Subcutaneous abdominal adipose tissue (tissue), 5 donors: ENCODE measurements around the gene SCT.

Experiments
- H3K27ac ChIP-seq: one replicate; pipeline ENCODE4 v1.7.0; 2013; ENCODE audit warnings: low read depth, mild to moderate bottlenecking, inconsistent platforms, low read length, moderate library complexity
- H3K27me3 ChIP-seq, 5 donors: one replicate each; pipeline ENCODE4 v1.7.0; 2013; ENCODE audit warnings: low read length in 5 of 5, inconsistent platforms in 1 of 5; ENCODE audit not compliant: control insufficient read depth in 5 of 5, insufficient read depth in 4 of 5
- H3K36me3 ChIP-seq, 5 donors: one replicate each; pipeline ENCODE4 v1.7.0; 2013; ENCODE audit warnings: low read length in 5 of 5; ENCODE audit not compliant: control insufficient read depth in 5 of 5, insufficient read depth in 5 of 5
- H3K4me1 ChIP-seq, 5 donors: one replicate each; pipeline ENCODE4 v1.7.0; 2013; ENCODE audit warnings: low read length in 5 of 5, mild to moderate bottlenecking in 3 of 5, moderate library complexity in 1 of 5; ENCODE audit not compliant: control insufficient read depth in 5 of 5, insufficient read depth in 5 of 5
- H3K4me3 ChIP-seq, 5 donors: one replicate each; pipeline ENCODE4 v1.7.0; 2013; ENCODE audit warnings: low read length in 5 of 5, low read depth in 1 of 5
- H3K9ac ChIP-seq, 5 donors: one replicate each; pipeline ENCODE4 v1.7.0; 2013; ENCODE audit warnings: low read length in 5 of 5, mild to moderate bottlenecking in 4 of 5, moderate library complexity in 3 of 5
- H3K9me3 ChIP-seq, 5 donors: one replicate each; pipeline ENCODE4 v1.7.0; 2013; ENCODE audit warnings: low read length in 5 of 5; ENCODE audit not compliant: control insufficient read depth in 5 of 5
- donor health status: healthy.
- donor health status: healthy.
- donor health status: healthy.
- donor health status: healthy.
- donor health status: healthy.

SCT gene

GRCh38 chr11:623999-624704 lies 2.8 kb downstream of the SCT start:
- no peak overlapping the region for H3K9ac ChIP-seq

GRCh38 chr11:623349-623869 lies 3.6 kb downstream of the SCT start:
- peaks cover 0 to 5% (median 0%) of the 10 kb centered on the region in 5 donors for H3K4me1 ChIP-seq
- H3K4me3 ChIP-seq, result no peak overlapping the region
- H3K27me3 ChIP-seq, result peaks cover 18 to 25% (median 19%) of the 10 kb centered on the region in 5 donors
- H3K9me3 ChIP-seq, result no peaks in the 10 kb centered on the region
- no peak overlapping the region for H3K9ac ChIP-seq
- no peak overlapping the region for H3K27ac ChIP-seq
- H3K36me3 ChIP-seq, result peaks cover 0 to 3% (median 0%) of the 10 kb centered on the region in 5 donors

More at GRCh38 chr11:623999-624704, 2.8 kb downstream of the SCT start:
- Histone ChIP-seq H3K4me3 (no peak overlapping the region), H3K9me3 (no peaks in the 10 kb centered on the region), H3K27ac (no peak overlapping the region), H3K36me3 (peaks cover 0 to 3% (median 0%) of the 10 kb centered on the region in 5 donors), H3K27me3 (peaks cover 18 to 25% (median 19%) of the 10 kb centered on the region in 5 donors), H3K4me1 (peaks cover 0 to 5% (median 0%) of the 10 kb centered on the region in 5 donors)

GRCh38 chr11:621838-622237 lies 5.1 kb downstream of the SCT start:
- Histone ChIP-seq H3K4me3 (no peak overlapping the region), H3K9ac (no peak overlapping the region), H3K27ac (no peak overlapping the region), H3K36me3 (peaks cover 0 to 9% (median 2%) of the 10 kb centered on the region in 5 donors), H3K27me3 (peaks cover 18 to 25% (median 19%) of the 10 kb centered on the region in 5 donors), H3K9me3 (no peaks in the 10 kb centered on the region), H3K4me1 (peaks cover 0 to 5% (median 2%) of the 10 kb centered on the region in 5 donors)

GRCh38 chr11:620935-621814 lies 5.8 kb downstream of the SCT start:
- H3K4me3 ChIP-seq, result no peak overlapping the region
- peaks cover 17 to 20% (median 18%) of the 10 kb centered on the region in 5 donors for H3K27me3 ChIP-seq
- H3K4me1 ChIP-seq, result peaks cover 0 to 10% (median 6%) of the 10 kb centered on the region in 5 donors
- H3K9me3 ChIP-seq, result no peaks in the 10 kb centered on the region
- H3K36me3 ChIP-seq, result peaks cover 0 to 9% (median 2%) of the 10 kb centered on the region in 5 donors
- H3K9ac ChIP-seq, result no peak overlapping the region
- H3K27ac ChIP-seq, result no peak overlapping the region

DNA sequence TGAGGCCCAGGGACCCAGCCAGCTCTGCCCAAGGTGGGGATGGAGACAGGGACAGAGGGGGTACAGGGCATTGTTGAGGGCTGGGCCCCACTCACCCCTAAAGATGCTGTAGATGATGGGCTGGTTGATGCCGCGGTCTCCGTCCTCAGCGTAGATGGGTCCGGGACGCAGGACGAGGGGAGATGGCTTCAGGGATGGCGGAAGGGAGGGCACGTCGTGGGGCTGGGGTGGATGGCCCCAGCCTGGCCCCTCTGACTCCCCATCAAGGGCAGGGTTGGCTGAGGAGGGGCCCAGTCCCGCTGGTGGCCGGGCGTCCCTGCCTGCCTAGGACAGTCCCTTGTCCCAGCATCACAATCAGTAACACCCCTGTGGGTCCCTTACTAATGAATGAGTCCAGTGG lies 6.8 kb downstream of the SCT start:
- Histone ChIP-seq H3K4me3 (no peak overlapping the region), H3K27ac (no peak overlapping the region), H3K4me1 (peaks cover 0 to 16% (median 12%) of the 10 kb centered on the region in 5 donors), H3K9me3 (no peaks in the 10 kb centered on the region), H3K9ac (no peak overlapping the region), H3K27me3 (peaks cover 8 to 15% (median 10%) of the 10 kb centered on the region in 5 donors), H3K36me3 (peaks cover 0 to 9% (median 2%) of the 10 kb centered on the region in 5 donors)

GRCh38 chr11:619628-620050 lies 7.3 kb downstream of the SCT start:
- peaks cover 0 to 21% (median 17%) of the 10 kb centered on the region in 5 donors for H3K4me1 ChIP-seq
- no peaks in the 10 kb centered on the region for H3K9me3 ChIP-seq
- no peak overlapping the region for H3K9ac ChIP-seq
- H3K36me3 ChIP-seq, result peaks cover 0 to 9% (median 2%) of the 10 kb centered on the region in 5 donors
- H3K4me3 ChIP-seq, result no peak overlapping the region
- no peak overlapping the region for H3K27ac ChIP-seq
- H3K27me3 ChIP-seq, result peaks cover 4 to 10% (median 6%) of the 10 kb centered on the region in 5 donors

DNA sequence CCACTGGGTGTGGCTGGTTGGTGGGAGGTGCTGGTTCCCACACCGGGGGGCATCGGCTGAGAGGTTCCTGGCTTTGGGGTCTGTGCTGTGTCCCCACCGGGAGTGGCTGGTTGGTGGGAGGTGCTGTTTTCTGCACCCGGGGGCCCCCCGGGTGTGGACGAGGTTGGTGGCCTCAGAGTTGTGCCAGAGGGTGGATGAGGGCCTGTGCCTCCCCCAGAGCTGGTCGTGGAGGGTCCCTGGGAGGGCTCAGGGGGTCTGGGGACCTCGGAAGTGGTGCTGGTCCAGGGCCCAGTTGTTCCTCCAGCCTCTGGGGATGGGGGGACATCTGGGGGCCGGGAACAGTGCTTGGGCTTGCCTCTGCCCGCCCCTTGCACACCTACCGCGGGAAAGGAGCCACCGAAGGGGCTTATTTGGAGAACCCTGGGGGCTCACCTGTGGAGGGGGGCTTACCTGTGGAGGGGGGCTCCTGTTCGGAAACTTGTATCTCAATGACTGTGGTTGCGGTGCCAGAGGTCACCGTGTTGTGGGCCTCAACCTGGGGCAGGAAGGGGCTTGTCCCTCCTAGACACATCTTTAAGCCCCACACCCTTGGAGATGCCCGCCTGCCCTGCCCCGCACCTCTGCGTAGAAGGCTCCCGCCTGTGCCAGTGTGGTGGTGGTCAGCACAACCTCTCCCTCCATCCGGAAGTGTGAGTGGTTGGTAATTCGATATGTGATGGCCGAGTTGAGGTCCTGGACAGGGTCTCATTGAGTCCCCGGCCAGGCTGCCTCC lies 7.9 kb downstream of the SCT start:
- Histone ChIP-seq H3K4me1 (peaks cover 0 to 27% (median 23%) of the 10 kb centered on the region in 5 donors), H3K9me3 (no peaks in the 10 kb centered on the region), H3K27me3 (peaks cover 0 to 5% (median 1%) of the 10 kb centered on the region in 5 donors), H3K27ac (no peak overlapping the region), H3K36me3 (peaks cover 0 to 14% (median 2%) of the 10 kb centered on the region in 5 donors), H3K9ac (no peak overlapping the region), H3K4me3 (no peak overlapping the region)

DNA sequence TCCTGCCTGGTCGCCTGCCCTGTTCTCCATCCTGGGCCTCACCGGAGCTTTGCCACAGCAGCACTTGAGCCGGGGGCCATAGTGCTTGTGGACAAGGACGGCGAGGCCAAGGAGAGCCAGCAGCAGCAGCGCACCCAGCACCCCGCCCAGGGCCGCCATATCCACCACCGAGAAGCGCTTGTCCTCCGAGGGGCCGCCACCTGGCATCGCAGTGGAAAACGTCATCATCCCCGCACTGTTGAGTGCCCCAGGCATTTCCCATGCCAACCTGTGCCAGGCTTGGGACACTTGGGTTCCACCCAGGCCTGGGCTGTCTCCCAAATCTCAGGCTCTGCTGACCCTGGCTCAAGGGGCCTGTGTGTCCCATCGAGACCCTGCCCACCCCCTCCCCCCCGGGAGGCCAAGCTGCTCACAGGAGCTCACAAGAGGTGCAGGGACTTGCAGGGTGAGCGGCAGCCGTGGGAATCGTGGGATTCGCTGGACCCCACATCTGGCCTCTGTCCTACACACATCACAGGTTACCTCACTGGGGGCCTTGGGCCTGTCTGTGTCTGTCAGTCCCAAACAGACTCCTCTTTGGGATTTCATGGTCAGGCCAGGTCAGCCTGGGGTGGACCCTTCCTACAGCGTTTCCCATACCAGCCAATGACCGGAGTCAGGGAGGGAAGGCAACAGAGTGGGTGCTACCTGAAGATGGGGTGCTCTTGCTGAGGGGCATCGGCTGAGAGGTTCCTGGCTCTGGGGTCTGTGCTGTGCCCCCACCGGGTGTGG lies 8.9 kb downstream of the SCT start:
- H3K27me3 ChIP-seq, result peaks cover 0 to 3% (median 0%) of the 10 kb centered on the region in 5 donors
- no peak overlapping the region for H3K27ac ChIP-seq
- H3K9me3 ChIP-seq, result no peaks in the 10 kb centered on the region
- H3K9ac ChIP-seq, result no peak overlapping the region
- H3K4me1 ChIP-seq, result peaks cover 0 to 32% (median 23%) of the 10 kb centered on the region in 5 donors
- H3K36me3 ChIP-seq, result peaks cover 0 to 17% (median 6%) of the 10 kb centered on the region in 5 donors
- H3K4me3 ChIP-seq, result no peak overlapping the region
